B cell (primary cell): ENCODE measurements around the gene BDH2. TPM values are rescaled to one million over a fixed set of nuclear protein-coding genes. Genes with fewer than 3 reads are reported as not detected.

Experiments used
- ATAC-seq: fragments of 200-7000 bp; cut with Tn5 transposase; one replicate; pipeline ENCODE4 v1.10.0; 2021; ENCODE audit warnings: low read depth, mild to moderate bottlenecking, moderate number of reproducible peaks, moderate library complexity
- CTCF ChIA-PET: fragments of 350-600 bp; sonication (Branson Sonifier 250); formaldehyde crosslinking; loops from one replicate; lab custom pipeline; 2021; ENCODE audit warnings: antibody characterized with exemption, inconsistent platforms; lab: Charles Lee
- POLR2A ChIA-PET: fragments of 350-600 bp; sonication (Branson Sonifier 250); formaldehyde crosslinking; loops from one replicate; lab custom pipeline; 2021; ENCODE audit warnings: antibody characterized with exemption; lab: Charles Lee
- DNase-seq: peaks from one replicate; pipeline ENCODE4 v3.0.0; 2013
- H2AFZ ChIP-seq: 2 replicates; pipeline ENCODE4 v1.6.1; 2012; ENCODE audit warnings: mild to moderate bottlenecking, low read depth, low read length; ENCODE audit not compliant: insufficient read depth, poor library complexity, severe bottlenecking
- H3K27ac ChIP-seq, 2 donors: 1 replicate in 1 of 2; 2 replicates in 1 of 2; pipeline ENCODE4 v1.5.1; 2012 to 2013; ENCODE audit warnings: low read length in 2 of 2, mild to moderate bottlenecking in 2 of 2, moderate library complexity in 1 of 2
- H3K27me3 ChIP-seq, 4 experiments: fragments of 200-600 bp in 1 of 4; sonication (generic) in 1 of 4; replicated peaks in 1 of 4; 1 replicate in 2 of 4; 2 replicates in 2 of 4; pipeline versions ENCODE4 v1.6.1 to v1.7.0; 2013 to 2016; ENCODE audit warnings: low read length in 3 of 4, mild to moderate bottlenecking in 2 of 4, mixed read lengths in 1 of 4, moderate library complexity in 1 of 4; ENCODE audit not compliant: insufficient read depth in 4 of 4, control insufficient read depth in 3 of 4; ENCODE audit errors: control extremely low read depth in 1 of 4
- H3K36me3 ChIP-seq, 2 experiments: replicated peaks in 1 of 2; 1 replicate in 1 of 2; 2 replicates in 1 of 2; pipeline versions ENCODE4 v1.6.1 to v1.7.1; 2013; ENCODE audit warnings: low read length in 1 of 2; ENCODE audit not compliant: insufficient read depth in 2 of 2, control insufficient read depth in 1 of 2; ENCODE audit errors: control extremely low read depth in 1 of 2, extremely low read depth in 1 of 2
- H3K4me1 ChIP-seq, 2 donors: fragments of 200-600 bp in 1 of 2; sonication (generic) in 1 of 2; 1 replicate in 1 of 2; 2 replicates in 1 of 2; pipeline versions ENCODE4 v1.5.1 to v1.6.1; 2013 to 2017; ENCODE audit warnings: low read length in 2 of 2; ENCODE audit not compliant: control insufficient read depth in 2 of 2, insufficient read depth in 2 of 2
- H3K4me2 ChIP-seq: replicated peaks from 2 replicates; pipeline ENCODE3; 2012; ENCODE audit warnings: mild to moderate bottlenecking, low read depth, low read length; ENCODE audit not compliant: poor library complexity, severe bottlenecking
- H3K4me3 ChIP-seq, 5 experiments: fragments of 200-600 bp in 1 of 5; sonication (generic) in 1 of 5; 1 replicate in 3 of 5; 2 replicates in 2 of 5; pipeline versions ENCODE4 v1.5.1 to v1.7.0; 2011 to 2016; ENCODE audit warnings: low read length in 4 of 5, mild to moderate bottlenecking in 4 of 5, low read depth in 2 of 5, control low read depth in 1 of 5, moderate library complexity in 1 of 5; ENCODE audit not compliant: insufficient read depth in 1 of 5; ENCODE audit errors: control extremely low read depth in 1 of 5, extremely low read depth in 1 of 5
- H3K79me2 ChIP-seq: fragments of 200-600 bp; sonication (generic); one replicate; pipeline ENCODE4 v1.6.0; 2016; ENCODE audit warnings: low read length; ENCODE audit not compliant: control insufficient read depth, insufficient read depth
- H3K9ac ChIP-seq: fragments of 200-600 bp; sonication (generic); 2 replicates; pipeline ENCODE4 v1.6.1; 2017; ENCODE audit warnings: mild to moderate bottlenecking, low read length, moderate library complexity
- H3K9me3 ChIP-seq, 3 donors: one replicate each; pipeline versions ENCODE4 v1.6.1 to v1.7.1; 2013; ENCODE audit warnings: low read length in 2 of 3; ENCODE audit not compliant: control insufficient read depth in 2 of 3, insufficient read depth in 1 of 3; ENCODE audit errors: control extremely low read depth in 1 of 3
- H4K20me1 ChIP-seq: 2 replicates; pipeline ENCODE4 v1.6.0; 2012; ENCODE audit warnings: mild to moderate bottlenecking, low read length; ENCODE audit not compliant: insufficient read depth, control insufficient read depth, poor library complexity, severe bottlenecking
- H3K27ac Mint-ChIP-seq: one replicate; pipeline ENCODE4 v1.8.0; 2021; ENCODE audit warnings: mixed read lengths
- H3K27me3 Mint-ChIP-seq: one replicate; pipeline ENCODE4 v1.8.0; 2021; ENCODE audit warnings: mixed read lengths
- H3K4me1 Mint-ChIP-seq: one replicate; pipeline ENCODE4 v1.8.0; 2021; ENCODE audit warnings: mixed read lengths
- H3K4me3 Mint-ChIP-seq: one replicate; pipeline ENCODE4 v1.8.0; 2021; ENCODE audit warnings: mixed read lengths
- H3K9me3 Mint-ChIP-seq: one replicate; pipeline ENCODE4 v1.8.0; 2022; ENCODE audit warnings: mixed read lengths; ENCODE audit not compliant: insufficient read depth
- CTCF ChIP-seq: fragments of 200-600 bp; IDR thresholded peaks from one replicate; pipeline ENCODE4 v1.8.0; 2022; ENCODE audit warnings: antibody characterized with exemption, mild to moderate bottlenecking
- EZH2 ChIP-seq: IDR thresholded peaks from 2 replicates; pipeline ENCODE4 v1.6.1; 2012; ENCODE audit warnings: borderline replicate concordance, low read depth, mild to moderate bottlenecking, moderate library complexity, low read length; ENCODE audit not compliant: insufficient read depth, poor library complexity, severe bottlenecking
- WGBS: methylation state at CpG from one replicate; pipeline ENCODE4 v1.1.5; 2013; ENCODE audit warnings: missing lambda C conversion rate; ENCODE audit not compliant: insufficient coverage; 5-methylcytosine and 5-hydroxymethylcytosine counted together
- intact Hi-C: fragments of 100-400 bp; cut with micrococcal nuclease; formaldehyde crosslinking; loops from one replicate; pipeline ENCODE4 v1.10.0; 2022
- polyA plus RNA-seq: library from polyadenylated mRNA; depleted of rRNA; stranded (reverse); fragments of >200 nt; gene quantifications from 2 replicates; pipeline ENCODE4 v1.2.3, GENCODE V29; 2012
- total RNA-seq, 2 donors: library from RNA; stranded (reverse); fragments of 120-200 nt in 1 of 2; gene quantifications; 1 replicate in 1 of 2; 2 replicates in 1 of 2; pipeline versions ENCODE4 v1.2.3 to v1.2.4, GENCODE V29; 2013 to 2022

The BDH2 gene
- total and polyA plus RNA-seq, 2 donors (not counting 1 experiment from before 2014, with no cell fraction given) = 8.8 to 9.1 TPM

DNA sequence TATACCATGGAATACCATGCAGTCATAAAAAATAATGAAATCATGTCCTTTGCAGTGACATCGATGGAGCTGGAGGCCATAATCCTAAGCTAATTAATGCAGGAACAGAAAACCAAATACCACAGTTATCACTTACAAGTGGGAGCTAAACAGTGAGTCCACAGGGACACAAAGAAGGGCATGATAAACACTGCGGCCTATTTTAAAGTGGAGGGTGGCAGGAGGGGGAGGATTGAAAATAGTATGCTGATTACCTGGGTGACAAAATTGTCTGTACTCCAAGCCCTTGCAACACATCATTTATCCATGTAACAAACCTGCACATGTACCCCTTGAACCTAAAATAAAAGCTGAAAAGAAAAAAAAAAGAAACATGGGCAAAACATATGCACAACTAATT, 63.5 kb downstream of the BDH2 start:
- H3K79me2 ChIP-seq = no peaks in the 10 kb centered on the region
- H3K4me1 ChIP-seq = no peaks in the 10 kb centered on the region
- WGBS = no CpG with 5 or more reads among the region's 2 CpGs
- POLR2A ChIA-PET = no interaction called here
- no peak overlapping the region for H3K4me2 ChIP-seq
- CTCF ChIA-PET = no interaction called here
- H3K27me3 ChIP-seq = no peaks in the 10 kb centered on the region
- no peaks in the 10 kb centered on the region for H3K27me3 Mint-ChIP-seq
- TF ChIP-seq EZH2 (no peak), CTCF (no peak)
- H3K9me3 ChIP-seq = peaks cover 0 to 1% (median 0%) of the 10 kb centered on the region in 3 donors
- no peak overlapping the region for H2AFZ ChIP-seq
- no peaks in the 10 kb centered on the region for H3K4me1 Mint-ChIP-seq
- no peak overlapping the region for H3K4me3 Mint-ChIP-seq
- H3K27ac ChIP-seq = no peak overlapping the region
- H3K27ac Mint-ChIP-seq = no peak overlapping the region
- intact Hi-C loops = no loop called here
- H3K9ac ChIP-seq = no peak overlapping the region
- DNase-seq (no peak), ATAC-seq (no peak)
- no peaks in the 10 kb centered on the region for H4K20me1 ChIP-seq
- no peaks in the 10 kb centered on the region for H3K9me3 Mint-ChIP-seq
- H3K4me3 ChIP-seq = no peak overlapping the region
- H3K36me3 ChIP-seq = peaks cover 2 to 4% of the 10 kb centered on the region in 2 experiments

DNA sequence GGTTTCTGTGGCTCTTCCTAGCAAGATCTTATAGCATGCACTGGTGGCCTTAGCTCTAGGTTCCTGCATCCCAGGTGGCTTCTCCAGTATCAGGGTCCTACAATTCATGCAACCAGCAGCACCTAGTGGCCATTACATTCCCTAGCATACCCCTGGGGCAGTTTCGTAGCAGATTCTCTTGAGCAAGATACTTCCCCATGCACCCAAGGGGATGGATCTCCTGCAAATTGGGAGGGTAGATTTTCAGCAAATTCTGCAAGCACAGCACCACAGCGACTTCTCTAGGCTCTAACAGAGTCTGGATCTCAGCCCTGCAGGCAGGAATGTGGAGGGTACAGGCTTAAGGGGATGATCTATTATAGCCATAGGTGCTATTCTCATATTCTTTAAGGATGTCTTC, 67.1 kb downstream of the BDH2 start:
- DNase-seq = no peak

More for the DNA sequence above, 67.1 kb downstream of the BDH2 start:
- Mint-ChIP-seq H3K27ac (no peak overlapping the region), H3K9me3 (no peaks in the 10 kb centered on the region), H3K4me1 (no peaks in the 10 kb centered on the region), H3K27me3 (no peaks in the 10 kb centered on the region), H3K4me3 (no peak overlapping the region)
- ATAC-seq = no peak
- no peak overlapping the region for H3K4me2 ChIP-seq
- peaks cover 3 to 7% of the 10 kb centered on the region in 2 experiments for H3K36me3 ChIP-seq
- no peak for TF ChIP-seq EZH2
- no peak for TF ChIP-seq CTCF
- H4K20me1 ChIP-seq = no peaks in the 10 kb centered on the region
- H3K79me2 ChIP-seq = no peaks in the 10 kb centered on the region
- CTCF ChIA-PET = interaction anchor here (0.8 to 1.2 kb wide), 2 partner anchors 9 to 59 kb away, joined by 3 read pairs; no protein-coding TSS in a partner anchor
- peaks cover 0 to 1% (median 0%) of the 10 kb centered on the region in 3 donors for H3K9me3 ChIP-seq
- POLR2A ChIA-PET = no interaction called here
- intact Hi-C loops = no loop called here
- H2AFZ ChIP-seq = no peak overlapping the region
- H3K4me1 ChIP-seq = no peaks in the 10 kb centered on the region
- WGBS = no CpG with 5 or more reads among the region's 2 CpGs
- H3K9ac ChIP-seq = no peak overlapping the region
- H3K4me3 ChIP-seq = no peak overlapping the region
- H3K27ac ChIP-seq = no peak overlapping the region
- H3K27me3 ChIP-seq = no peaks in the 10 kb centered on the region
